ENCODE measurements around the gene RAB6D. TPM values are rescaled to one million over a fixed set of nuclear protein-coding genes. Genes with fewer than 3 reads are reported as not detected.
"Not testable (repeated sequence)": the region's sequence is repeated elsewhere in the genome, so short reads cannot be mapped to it uniquely, and the experiment has no call there.

The RAB6D gene
- total RNA-seq: not detected in 2 replicates

DNA sequence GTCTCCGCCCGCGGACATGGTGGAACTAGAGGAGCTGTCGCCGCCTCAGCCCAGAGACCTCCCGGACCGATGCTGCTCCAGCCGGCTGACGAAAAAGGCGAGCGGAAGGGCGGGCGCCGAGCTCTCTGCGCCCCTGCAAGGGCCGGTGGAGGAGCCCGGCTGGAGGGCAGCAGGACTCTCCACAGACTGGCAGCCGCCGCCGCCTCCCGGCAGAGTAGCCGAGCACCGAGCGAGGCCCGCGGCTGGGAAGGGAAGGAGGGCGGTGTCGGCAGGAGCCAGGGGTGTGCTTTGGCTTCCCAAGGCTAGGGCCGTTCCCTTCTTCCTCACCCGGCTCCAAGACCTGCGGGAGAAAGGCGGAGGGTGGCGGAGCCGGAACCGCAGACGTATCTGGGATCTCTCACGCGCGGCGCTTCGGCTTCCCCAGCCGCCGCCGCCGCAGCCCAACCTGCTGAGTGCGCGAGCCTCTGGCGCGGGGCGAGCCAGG is at the start of gene RAB6D:
Gene RAB6D (minus strand): TSS at position 466 of the 484 bp plus-strand sequence. CDS start 448 bp downstream, at position 18.
- intact Hi-C loops (cut with micrococcal nuclease); H3K9me3 Mint-ChIP-seq; CTCF ChIA-PET; H3K27ac Mint-ChIP-seq; H3K4me1 Mint-ChIP-seq; POLR2A ChIA-PET; H3K36me3 Mint-ChIP-seq (ENCODE audit: low read depth); ATAC-seq (ENCODE audit: low read depth); DNase-seq: not testable (repeated sequence)
- H3K27me3 Mint-ChIP-seq: peaks cover 27% of the 10 kb centered on the region
- peak within 1 kb of the TSS; percentile 5 for H3K4me3 Mint-ChIP-seq

DNA sequence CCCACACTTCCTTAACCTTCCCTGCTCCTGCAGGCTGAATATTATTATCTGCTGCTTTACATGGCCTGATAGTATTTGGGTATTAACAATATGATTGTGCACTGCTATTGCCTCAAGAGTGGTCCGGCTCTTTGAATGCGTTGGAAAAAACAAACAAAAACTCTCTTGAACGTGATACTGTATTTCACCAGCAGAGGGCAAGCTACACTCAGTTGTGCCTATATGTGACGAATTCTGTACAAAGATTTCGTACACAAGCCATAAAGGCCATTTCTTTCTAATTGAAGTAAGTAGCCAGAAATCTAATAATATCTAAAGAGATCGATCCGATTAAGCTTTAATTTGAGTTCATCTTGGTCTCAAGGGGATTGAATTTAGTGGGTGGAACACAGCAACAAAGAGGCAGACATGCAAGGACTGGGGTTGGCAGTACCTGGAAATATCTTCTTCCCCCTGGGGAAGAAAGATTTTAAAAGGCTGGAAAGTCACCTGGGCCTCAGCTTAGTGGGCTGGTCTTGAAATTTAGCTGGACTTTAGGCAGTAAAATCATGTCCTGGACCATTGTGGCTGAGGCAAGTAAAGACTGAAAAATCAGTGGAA is 49.3 kb upstream of the RAB6D start:
- peaks cover 36% of the 10 kb centered on the region for H3K27me3 Mint-ChIP-seq
- H3K9me3 Mint-ChIP-seq: no peaks in the 10 kb centered on the region
- peak; percentile 65 for ATAC-seq (ENCODE audit: low read depth)
- H3K4me1 Mint-ChIP-seq: no peaks in the 10 kb centered on the region
- DNase-seq: no peak
- H3K27ac Mint-ChIP-seq: no peak overlapping the region
- ChIA-PET POLR2A (no interaction called here), CTCF (interaction anchor here (1.0 to 3.9 kb wide), 3 partner anchors 260 to 388 kb away, joined by 3 to 42 read pairs (median 7); no protein-coding TSS in a partner anchor)
- H3K4me3 Mint-ChIP-seq: no peak overlapping the region
- no peaks in the 10 kb centered on the region for H3K36me3 Mint-ChIP-seq (ENCODE audit: low read depth)
- intact Hi-C loops (cut with micrococcal nuclease): loop anchor here (1.0 to 2.0 kb wide), 5 partner anchors 79 to 389 kb away; partner anchors contain the start of gene MZT2A
- TF ChIP-seq, protein P1, sequence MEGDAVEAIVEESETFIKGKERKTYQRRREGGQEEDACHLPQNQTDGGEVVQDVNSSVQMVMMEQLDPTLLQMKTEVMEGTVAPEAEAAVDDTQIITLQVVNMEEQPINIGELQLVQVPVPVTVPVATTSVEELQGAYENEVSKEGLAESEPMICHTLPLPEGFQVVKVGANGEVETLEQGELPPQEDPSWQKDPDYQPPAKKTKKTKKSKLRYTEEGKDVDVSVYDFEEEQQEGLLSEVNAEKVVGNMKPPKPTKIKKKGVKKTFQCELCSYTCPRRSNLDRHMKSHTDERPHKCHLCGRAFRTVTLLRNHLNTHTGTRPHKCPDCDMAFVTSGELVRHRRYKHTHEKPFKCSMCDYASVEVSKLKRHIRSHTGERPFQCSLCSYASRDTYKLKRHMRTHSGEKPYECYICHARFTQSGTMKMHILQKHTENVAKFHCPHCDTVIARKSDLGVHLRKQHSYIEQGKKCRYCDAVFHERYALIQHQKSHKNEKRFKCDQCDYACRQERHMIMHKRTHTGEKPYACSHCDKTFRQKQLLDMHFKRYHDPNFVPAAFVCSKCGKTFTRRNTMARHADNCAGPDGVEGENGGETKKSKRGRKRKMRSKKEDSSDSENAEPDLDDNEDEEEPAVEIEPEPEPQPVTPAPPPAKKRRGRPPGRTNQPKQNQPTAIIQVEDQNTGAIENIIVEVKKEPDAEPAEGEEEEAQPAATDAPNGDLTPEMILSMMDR (IDR thresholded peaks at IDR 0.05): peak; percentile 57

DNA sequence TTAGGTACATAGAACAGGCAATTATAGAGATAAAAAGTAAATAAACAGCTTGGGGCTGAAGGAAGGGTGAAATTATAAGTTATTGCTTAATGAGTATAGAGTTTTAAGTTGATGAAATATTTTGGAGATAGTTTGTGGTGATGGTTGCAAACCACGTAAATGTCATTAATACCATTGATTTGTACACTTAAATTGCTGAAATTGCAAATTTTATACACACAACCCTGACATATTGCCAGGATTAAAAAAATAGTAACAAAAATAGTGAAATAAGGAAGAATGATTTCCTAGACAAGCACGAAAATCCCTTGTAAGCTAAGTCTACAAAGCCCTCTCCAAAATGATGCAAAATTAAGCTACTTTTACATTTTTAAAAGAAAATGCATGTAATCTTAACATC is 46.2 kb upstream of the RAB6D start:
- ChIA-PET CTCF (no interaction called here), POLR2A (no interaction called here)
- TF ChIP-seq, protein P1 (IDR thresholded peaks at IDR 0.05): no peak
- no peaks in the 10 kb centered on the region for H3K36me3 Mint-ChIP-seq (ENCODE audit: low read depth)
- peaks cover 28% of the 10 kb centered on the region for H3K27me3 Mint-ChIP-seq
- DNase-seq: no peak
- ATAC-seq (ENCODE audit: low read depth): no peak
- no peaks in the 10 kb centered on the region for H3K4me1 Mint-ChIP-seq
- no peaks in the 10 kb centered on the region for H3K9me3 Mint-ChIP-seq
- no peak overlapping the region for H3K27ac Mint-ChIP-seq
- intact Hi-C loops (cut with micrococcal nuclease): no loop called here
- H3K4me3 Mint-ChIP-seq: no peak overlapping the region

DNA sequence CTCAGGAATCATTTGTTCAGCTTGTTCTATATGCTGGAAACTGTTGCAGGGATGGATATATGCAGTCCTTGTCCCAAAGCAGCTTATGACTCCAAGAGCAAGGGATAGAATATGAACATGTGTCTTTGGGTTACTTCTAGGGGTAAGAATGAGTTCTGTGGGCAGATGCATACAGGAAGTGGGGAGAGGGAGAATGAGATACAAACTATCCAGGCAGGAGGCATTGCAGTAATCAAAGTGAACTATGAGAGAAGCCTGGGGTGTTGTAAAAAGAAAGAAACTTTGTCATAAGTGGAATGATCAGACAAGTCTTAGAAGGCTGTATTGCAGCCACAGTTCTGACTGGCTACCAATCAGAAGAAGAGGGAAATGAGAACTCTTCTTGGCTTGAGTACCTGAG is 44.8 kb upstream of the RAB6D start:
- intact Hi-C loops (cut with micrococcal nuclease): no loop called here
- no peaks in the 10 kb centered on the region for H3K36me3 Mint-ChIP-seq (ENCODE audit: low read depth)
- ChIA-PET POLR2A (no interaction called here), CTCF (no interaction called here)
- no peaks in the 10 kb centered on the region for H3K9me3 Mint-ChIP-seq
- H3K27me3 Mint-ChIP-seq: peaks cover 33% of the 10 kb centered on the region
- no peaks in the 10 kb centered on the region for H3K4me1 Mint-ChIP-seq
- TF ChIP-seq, protein P1 (IDR thresholded peaks at IDR 0.05): no peak
- ATAC-seq (ENCODE audit: low read depth) (no peak), DNase-seq (no peak)
- no peak overlapping the region for H3K27ac Mint-ChIP-seq
- no peak overlapping the region for H3K4me3 Mint-ChIP-seq

- POLR2A ChIA-PET: no interaction called here
Observed at GRCh38 chr2:131408207-131408606, 44.2 kb upstream of the RAB6D start.

More at GRCh38 chr2:131408207-131408606, 44.2 kb upstream of the RAB6D start:
- DNase-seq (no peak), ATAC-seq (ENCODE audit: low read depth) (no peak)
- Mint-ChIP-seq H3K4me3 (no peak overlapping the region), H3K9me3 (no peaks in the 10 kb centered on the region), H3K27me3 (peaks cover 34% of the 10 kb centered on the region), H3K27ac (no peak overlapping the region), H3K36me3 (ENCODE audit: low read depth) (no peaks in the 10 kb centered on the region), H3K4me1 (no peaks in the 10 kb centered on the region)
- intact Hi-C loops (cut with micrococcal nuclease): no loop called here
- CTCF ChIA-PET: no interaction called here
- TF ChIP-seq, protein P1 (IDR thresholded peaks at IDR 0.05): no peak
